NCI-H2107 treated with DMSO at 0.1 percent for 48 hours (cell line): Measurements from ENCODE around the gene G6PC3.
"Not testable (repeated sequence)": the region's sequence is repeated elsewhere in the genome, so short reads cannot be mapped to it uniquely, and the experiment has no call there.

Source experiments
- DNase-seq: peaks from one replicate; lab custom pipeline; 2025; ENCODE audit not compliant: unreplicated experiment; lab: John Stamatoyannopoulos, UW

The G6PC3 gene

DNA sequence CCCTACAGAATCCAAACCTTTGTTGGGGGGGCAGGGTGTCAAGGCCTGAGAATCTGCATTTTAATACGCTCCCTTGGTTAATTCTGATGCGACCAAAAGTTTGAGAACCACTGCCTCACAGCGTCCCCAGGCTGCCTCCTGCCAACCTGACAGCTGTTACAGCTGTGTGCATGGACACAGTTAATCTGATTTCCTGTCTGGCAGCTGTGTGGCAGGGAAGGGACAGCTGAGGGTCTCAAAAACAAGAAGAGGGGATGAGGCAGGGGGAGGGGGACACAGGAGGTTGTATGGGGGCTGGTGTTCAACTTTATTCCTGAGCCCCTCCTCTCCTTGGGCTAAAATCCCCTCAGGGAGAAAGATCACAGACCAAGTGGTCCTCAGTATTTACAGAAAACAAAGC is 35.4 kb downstream of the G6PC3 start:
- DNase-seq = no peak

DNA sequence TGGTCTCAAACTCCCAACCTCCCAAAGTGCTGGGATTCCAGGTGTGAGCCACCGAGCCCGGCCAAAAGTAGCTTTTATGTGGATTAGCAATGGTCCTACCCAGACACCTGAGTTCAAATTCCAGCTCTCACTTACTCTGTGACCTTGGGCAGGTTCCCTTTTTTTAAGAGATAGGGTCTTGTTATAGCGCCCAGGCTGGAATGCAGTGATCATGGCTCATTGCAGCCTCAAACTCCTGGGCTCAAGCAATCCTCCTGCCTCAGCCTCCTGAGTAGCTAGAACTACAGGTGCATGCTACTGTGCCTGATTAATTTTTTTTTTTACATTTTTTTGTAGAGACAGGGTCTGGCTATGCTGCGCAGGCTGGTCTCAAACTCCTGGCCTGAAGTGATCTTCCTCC is 36.3 kb downstream of the G6PC3 start:
- DNase-seq = no peak

DNA sequence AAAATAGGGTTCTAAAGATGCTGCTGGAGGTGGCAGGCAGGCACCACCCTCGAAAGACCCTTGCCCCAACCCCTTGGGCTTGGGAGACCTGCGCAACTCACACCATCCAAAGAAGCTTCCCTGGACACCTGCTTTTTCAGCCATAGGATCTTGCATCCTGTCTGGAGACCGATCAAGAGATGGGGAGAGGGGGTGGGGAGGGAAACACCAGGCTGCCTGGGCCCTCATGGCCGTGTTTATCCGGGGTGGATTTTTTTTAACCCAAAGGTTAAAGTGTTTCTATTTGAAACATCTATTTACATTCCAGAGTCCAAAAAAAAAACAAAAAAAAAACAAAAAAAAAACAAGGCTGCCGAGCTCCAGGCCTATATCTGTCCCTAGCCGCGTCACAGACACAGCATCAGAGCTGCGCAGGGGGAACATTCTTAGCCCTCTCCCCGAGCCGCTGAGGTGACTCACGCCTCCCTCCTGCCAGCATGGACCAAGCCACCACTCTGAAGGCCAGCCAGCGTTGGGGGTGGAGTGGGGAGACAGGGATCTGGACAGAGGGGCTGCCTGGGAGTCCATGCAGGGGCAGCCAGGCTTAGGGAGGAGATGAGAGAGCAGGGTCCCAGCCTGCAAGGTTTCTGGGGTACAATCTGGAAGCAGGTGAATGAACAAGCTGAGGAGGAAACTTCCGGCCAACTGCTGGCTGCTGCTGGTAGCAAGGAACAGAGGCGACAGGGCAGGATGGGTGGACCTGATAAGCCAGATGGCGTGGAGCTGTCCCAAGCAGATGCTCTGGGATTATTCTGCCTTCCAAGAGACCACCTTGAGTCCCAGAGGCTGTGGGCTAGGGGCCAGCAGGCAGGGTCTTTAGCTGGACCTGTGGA is 38.1 kb downstream of the G6PC3 start:
- DNase-seq = no peak

DNA sequence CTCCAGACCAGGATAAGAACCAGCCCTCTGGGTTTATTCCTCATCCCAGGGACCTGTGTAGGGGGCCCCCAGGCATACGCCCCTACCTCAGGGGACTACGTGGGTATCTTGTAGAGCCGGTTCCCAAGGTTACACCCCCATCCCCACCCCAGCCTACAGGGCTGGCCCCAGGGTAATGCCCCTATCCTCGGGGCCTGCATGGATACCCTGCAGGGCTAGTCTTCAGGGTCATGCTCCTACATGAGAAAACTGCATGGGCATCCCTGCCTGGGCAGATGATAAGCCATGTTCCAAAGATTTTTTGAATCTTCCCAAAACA is 38.7 kb downstream of the G6PC3 start:
- DNase-seq = no peak

DNA sequence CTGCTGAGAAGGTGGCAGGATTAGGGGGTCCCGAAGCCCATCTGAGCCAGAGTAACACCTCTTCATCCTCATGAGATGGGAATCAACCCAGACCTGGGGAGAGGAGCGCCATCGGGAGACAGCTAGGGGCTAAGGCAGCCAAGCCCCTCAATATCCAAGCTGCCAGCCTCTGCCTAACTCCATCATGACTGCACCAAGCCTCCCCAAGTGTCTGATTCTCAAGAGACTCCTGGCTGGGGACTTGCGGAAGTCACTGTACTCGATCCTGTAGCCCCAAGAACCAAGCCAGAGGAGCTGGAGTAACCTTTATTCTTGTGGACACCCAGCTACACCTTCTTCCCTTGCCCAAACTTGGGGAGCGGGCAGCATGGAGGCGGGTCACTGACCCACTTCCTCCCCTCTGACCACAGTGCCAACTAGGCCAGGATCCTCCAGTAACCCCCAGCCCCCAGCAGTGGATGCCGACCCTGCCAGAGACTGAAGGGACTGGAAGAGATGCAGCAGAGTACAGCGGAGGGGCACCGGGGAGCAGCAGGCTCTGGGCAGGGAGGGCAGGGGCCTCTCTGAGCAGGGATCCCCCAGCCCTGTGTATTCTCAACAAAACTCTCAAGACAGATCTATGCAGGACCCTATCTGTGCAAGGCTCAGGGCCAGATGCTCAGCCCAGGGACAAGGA is 39.6 kb downstream of the G6PC3 start:
- no peak for DNase-seq

DNA sequence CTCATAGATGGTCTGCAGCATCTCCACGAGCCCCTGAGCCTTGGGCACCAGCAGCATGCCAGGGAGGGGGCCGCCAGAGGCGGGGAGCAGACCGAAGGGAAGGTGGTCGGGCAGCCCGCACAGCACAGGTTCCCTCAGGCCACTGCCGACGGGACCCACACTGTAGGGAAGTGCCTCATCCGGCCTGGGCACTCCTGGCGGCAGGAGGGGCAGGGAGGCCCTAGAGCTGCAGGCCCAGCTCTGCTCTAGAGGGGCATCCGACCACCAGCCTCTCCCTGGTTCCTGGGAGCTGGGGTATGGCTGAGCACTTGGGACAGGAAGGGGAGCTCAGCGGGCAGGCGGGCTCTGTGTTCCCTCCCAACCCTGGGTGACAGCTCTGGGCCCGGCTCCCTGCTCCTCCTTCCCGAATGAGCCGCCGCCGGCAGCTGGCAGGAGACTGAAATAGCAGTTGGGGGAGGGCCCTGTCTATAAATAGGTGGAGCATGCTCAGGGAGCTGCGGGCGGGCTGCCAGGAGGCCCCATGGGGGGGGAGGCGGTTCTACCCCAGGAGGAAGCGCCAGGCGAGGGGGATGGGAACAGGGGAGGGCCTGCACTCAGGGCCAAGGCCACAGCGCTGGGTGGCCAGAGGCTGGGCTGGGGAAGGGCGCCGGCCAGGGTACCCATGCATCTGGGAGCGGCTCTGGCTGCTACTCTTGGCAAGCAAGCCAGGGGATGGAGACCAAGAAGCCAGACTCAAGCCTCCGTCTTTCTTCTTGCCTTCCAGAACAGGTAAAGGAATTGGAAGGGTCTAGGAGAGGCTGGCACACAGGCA is 40.5 kb downstream of the G6PC3 start:
- DNase-seq = peak; percentile 88

DNA sequence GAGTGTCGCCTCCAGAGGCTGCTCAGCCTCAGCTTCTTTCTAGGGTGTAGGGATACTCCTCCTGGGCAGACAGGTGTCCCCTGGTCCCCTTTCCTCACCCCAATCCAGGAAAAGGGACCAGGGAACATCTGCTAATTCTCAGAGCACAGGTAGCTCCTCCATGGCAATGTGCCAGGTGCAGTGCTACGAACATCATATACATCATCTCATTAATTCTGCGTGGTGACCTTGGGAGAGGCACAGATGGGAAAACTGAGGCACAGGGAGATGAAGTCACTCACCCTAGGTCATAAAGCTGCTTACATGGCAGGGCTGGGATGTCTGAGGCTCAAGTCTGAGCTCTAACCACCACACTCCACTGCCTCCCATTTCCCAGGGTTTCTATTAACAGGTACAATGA is 41.2 kb downstream of the G6PC3 start:
- no peak for DNase-seq

DNA sequence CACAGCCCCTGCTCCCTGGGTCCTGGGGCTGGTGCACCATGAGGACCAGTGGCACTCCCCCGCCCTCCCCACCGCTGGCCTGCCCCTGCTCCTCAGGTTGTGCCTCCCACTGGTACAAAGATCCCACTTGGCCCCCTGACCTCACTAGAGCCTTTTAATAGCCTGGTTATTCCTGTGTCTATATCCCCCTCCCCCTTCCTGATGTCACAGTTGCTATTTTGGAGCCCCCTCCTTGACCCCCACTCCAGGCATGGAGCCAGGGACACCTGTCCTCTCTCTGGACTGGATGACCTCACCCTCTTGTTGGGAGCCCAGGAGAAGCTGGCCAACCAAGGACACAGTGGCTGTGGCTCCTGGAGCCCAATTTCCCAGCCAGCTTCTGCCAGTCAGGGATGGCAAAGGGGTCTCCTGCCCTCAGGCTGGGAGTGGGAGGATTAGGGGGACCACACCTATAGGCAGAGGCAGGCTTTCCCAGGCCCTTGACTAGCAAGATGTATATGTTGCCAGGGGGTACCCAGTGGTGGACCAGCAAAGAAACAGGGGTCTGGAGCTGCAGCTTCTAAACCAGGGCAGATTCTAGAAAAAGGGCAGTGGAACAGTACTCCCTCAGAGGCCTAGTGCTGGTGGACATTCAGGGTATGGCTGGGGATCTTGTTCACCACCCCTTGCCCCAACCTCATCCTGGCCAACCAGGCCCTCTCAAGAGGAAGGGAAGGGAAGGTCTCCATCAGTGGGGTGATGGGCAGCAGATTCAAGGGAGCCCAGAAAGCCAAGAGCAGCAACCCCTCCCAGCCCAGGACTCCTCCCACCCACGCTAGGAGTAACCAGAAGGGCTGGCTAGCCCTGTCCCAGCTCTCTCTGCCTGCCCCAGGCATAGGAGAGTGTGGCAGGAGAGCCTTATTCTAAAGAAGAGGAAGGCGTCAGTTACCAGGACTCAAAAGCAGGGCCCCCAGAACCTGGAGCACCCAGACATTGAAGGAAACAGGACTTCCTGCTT is 42.0 kb downstream of the G6PC3 start:
- no peak for DNase-seq

DNA sequence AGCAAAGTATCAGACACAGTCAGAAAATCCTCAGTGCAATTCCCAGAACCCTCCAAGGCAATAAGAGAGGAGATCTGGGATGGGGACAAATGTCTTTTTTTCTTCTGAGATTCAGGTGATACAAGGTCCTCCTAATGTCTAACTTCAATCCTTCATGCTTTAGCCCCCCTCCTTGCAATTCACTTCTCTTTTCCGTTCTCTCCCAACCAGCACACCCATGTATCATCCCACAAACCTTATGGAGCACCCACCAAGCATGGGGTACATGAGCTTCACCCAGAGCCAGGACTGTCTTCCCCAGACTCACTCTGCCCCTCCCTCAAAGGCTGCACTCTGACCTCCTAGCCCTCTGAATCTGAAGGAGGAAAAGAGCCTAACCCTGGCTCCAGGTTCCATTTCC is 42.8 kb downstream of the G6PC3 start:
- DNase-seq = no peak

DNA sequence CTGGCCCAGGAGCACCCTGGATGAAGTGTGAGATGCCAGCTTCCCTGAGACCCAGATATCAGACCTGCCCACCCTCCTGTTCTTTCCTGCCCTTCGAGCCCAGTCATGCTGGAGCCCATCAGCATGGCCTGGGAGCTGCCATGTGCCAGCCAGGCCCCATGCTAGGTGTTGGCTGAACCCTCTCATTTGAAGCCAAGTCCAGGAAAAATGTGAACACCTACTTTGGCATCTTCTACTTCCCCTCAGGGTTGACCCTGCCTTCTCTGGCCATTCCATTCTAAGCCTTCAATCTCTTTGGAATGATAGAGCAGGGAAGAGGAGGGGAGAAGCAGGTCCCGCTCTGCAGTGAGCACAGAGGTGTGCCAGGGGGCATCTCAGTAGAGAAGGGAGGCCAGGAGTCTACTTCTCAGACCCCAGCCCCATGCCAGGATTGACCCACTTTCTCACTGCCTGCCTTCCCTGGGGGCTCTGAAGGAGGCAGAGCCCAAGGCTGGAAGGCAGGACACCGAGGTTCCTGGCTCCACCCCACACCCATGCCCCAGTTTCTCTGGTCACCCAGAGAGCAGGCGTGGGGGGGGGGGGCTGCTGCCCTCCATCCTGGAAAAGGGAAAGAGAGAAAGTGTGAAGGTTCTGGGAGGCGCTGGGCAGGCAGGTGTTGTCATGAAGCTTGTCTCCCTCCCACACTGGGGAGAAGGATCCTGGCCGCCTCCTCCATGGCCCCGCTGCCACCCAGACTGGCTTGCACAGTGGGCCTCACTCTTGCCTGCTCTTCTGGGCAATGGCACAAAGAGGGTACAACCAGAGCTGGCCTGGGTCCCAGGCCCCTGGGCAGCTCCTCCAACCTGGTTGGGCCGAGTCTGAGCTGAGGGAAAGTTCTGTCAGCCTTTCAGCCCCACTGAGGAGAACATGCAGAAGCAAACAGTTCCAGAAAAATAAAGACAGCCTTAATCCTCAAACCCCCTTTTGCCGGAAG is 43.6 kb downstream of the G6PC3 start:
- no peak for DNase-seq

DNA sequence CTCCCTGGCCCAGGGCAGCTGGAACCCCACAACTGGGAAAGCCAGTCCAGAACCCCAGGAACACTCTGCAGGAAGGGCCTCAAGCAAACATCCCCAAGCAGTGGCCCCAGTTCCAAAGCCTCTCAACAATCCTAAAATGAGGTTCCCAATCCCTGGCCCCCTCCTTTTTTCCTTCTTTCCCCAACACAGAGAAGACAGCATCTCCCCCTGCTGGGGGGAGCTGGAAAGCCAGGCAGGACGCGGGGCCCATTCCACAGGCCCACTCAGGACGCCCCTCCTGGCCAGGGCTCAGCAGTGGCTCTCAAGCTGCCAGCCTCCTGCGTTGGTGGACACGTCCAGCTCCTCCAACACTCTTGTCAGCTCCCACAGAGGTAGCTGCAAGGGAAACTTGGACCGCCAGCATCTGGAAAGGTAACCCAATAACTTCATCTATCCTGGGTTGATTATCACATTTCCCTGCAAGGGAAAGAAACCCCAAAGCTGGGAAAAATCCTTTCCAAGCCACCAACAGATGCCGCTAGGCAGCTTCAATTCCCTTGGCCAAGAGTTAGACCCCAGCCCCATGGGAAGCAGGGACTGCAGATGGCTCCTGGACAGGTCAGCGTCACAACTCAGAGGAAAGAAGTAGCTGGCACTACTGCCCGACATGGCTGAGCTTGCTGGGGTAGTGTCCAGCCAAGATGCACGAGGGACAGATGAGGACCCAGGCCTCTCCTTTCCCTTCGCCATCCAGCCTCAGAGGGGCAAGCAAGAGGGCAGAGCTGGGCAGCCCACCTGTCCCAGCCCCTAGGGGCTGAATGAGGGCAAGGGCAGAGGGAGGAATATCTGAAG is 45.3 kb downstream of the G6PC3 start:
- no peak for DNase-seq

DNA sequence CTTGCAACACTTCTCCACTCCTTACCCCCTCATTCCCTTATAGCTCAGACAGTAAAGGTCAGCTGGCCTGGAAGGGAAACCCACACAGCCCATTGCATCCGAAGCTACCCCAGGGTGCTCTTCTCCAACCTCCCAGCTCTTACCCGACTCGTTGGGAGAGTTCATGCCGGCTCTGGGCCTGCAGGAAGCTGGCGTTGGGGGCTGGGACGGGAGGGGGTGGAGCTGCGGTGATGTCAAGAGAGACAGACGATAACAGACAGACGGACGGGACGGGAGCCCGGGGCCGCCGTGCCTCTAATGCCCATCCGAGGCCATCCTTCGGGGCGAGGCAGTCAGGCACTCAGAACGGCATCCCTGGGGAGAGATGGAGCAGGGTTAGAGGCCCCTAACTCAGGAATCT is 46.8 kb downstream of the G6PC3 start:
- DNase-seq = no peak

DNA sequence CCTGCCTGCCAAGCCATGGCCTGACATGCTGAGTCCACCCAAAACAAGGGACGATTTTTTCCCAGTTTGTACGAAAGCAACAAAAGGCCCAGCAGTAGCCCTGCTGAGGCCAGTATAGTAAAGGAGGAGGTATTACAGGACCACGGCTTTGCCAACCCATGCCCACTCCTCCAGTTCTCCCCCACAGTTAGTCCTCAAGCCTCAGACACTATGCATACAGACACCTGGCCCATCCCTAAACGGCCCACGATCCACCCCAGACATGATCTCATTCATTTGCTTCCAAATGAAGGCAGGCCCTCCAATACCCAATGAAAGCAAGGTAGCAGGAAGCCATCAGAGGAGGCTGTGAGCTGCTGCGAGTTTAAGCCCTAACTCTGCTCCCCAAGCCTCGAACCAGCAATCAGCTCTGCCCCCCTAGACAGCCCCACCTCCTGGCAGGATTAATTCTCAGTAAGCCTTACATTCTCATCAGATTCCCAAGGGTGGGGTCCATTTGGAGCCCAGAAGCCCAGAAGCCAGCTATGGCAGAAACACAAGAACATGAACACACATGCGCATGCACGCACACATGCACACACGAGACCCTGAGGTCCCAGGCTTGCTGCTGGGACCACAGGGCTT is 48.0 kb downstream of the G6PC3 start:
- DNase-seq = no peak

DNA sequence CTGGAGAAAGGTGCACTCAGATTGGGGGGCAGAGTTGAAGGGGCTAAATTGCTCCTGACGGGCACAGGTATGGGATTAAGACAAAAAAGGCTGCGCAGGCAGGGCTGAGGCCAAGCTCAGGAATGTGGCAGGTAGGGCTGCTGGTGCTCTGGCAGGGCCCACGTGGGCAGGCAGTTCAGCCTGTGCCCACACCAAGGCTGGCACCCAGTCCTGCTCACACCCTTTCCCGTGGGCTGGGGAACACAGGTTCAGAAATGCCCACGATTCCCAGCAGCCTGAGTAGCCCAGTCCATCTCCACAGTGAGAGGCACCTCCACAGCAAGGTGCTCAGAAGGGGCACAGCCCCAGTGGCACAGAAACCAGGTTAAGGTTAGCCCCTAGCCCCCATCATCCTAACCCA is 48.5 kb downstream of the G6PC3 start:
- no peak for DNase-seq

DNA sequence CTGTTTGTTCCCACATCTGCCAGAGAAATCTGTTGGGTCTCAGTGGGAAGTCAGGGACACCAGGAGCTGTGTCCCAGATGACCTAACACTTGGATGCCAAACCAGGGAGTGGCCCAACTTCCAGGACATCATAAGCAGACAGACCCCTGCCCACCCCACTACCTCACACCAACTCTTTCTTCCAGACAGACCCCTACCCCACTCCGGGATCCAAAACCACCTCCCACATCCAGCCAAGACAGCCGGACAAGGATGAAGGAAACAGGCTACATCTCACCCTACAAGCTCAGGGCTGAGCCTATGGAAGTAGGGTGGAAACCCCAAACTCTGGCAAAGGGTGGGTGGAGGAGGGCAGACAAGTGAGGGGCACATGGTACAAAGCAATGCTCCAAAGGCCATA is 49.3 kb downstream of the G6PC3 start:
- DNase-seq = no peak

DNA sequence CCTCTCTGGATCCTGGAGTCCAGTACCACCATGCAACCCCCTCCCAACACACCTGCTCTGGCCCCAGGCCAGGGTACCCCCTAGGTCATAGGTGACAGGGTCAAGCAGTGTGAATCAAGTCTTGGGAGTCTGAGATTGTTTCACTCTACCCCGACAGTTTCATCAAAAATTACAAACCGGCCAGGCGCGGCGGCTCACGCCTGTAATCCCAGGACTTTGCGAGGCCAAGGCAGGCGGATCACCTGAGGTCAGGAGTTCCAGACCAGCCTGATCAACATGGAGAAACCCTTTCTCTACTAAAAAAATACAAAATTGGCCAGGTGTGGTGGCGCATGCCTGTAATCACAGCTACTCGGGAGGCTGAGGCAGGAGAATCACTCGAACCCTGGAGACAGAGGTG is 49.7 kb downstream of the G6PC3 start:
- not testable (repeated sequence) for DNase-seq

DNA sequence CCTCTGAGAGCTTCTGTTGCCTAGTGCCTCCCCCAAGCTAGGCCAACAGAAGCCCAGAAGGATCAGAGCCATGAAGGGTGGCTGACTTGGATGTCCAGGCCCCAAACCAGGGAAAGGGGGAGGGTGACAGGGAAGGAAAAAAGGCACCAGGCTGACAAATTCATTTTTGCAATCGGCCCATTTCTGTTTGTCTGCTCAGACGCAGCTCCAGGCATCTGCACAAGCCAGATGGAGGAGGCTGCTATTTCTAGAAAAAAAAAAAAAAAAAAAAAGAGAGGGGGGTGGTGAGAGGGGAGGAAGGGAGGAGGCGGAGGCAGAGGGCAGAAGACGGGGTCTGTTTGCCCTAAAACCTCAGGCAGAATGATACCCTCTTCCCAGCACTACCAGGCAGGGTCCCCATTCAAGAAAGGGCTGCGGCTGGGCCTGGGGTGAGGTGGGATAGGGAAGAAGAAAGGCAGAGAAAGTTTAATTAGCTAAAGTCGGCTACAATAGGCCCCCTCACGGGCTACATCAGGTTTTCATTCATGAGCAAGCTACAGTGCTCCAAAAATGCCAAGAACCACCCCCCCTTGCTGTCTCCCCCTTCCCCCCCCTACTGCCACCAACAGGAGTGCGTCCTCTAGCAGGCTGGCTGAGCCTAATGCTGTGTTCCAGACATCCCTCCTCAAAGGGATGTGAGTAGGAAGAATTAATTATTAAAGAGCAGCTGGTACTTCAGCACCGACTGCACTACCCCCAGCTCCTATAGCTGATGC is 50.5 kb downstream of the G6PC3 start:
- DNase-seq = no peak
